Testis (tissue), 3 donors: ENCODE results near the gene PODXL2. TPM values are rescaled to one million over a fixed set of nuclear protein-coding genes. Genes with fewer than 3 reads are reported as not detected.

ENCODE experiments used
- DNase-seq: peaks from one replicate; pipeline ENCODE4 v3.0.0-alpha.2; 2019
- H3K27ac ChIP-seq, 2 donors: fragments of 200-600 bp; sonication (generic); one replicate each; pipeline ENCODE4 v1.5.1; 2019
- H3K27me3 ChIP-seq: fragments of 200-600 bp; sonication (generic); one replicate; pipeline ENCODE4 v1.5.1; 2019
- H3K36me3 ChIP-seq: fragments of 200-600 bp; sonication (generic); one replicate; pipeline ENCODE4 v1.5.1; 2017; ENCODE audit warnings: low read depth; ENCODE audit errors: missing control alignments
- H3K4me1 ChIP-seq: fragments of 200-600 bp; sonication (generic); one replicate; pipeline ENCODE4 v1.5.1; 2019
- H3K4me3 ChIP-seq, 2 donors: fragments of 200-600 bp; sonication (generic); one replicate each; pipeline ENCODE4 v1.5.1; 2017 to 2019
- H3K9me3 ChIP-seq: fragments of 200-600 bp; sonication (generic); one replicate; pipeline ENCODE4 v1.5.1; 2017
- CTCF ChIP-seq, 3 experiments: fragments of 450-650 bp in 2 of 3; fragments of 200-600 bp in 1 of 3; sonication (generic) in 1 of 3; IDR thresholded peaks; one replicate each; pipeline ENCODE4 v1.5.1; 2016 to 2019; ENCODE audit warnings: antibody characterized with exemption in 3 of 3, mild to moderate bottlenecking in 2 of 3, moderate library complexity in 1 of 3
- POLR2A ChIP-seq: fragments of 450-650 bp; IDR thresholded peaks from one replicate; pipeline ENCODE4 v1.6.1; 2017; ENCODE audit warnings: antibody characterized with exemption, mild to moderate bottlenecking, moderate library complexity
- WGBS, 2 donors: methylation state at CpG; one replicate each; pipeline ENCODE4 v1.1.5; 2018; 5-methylcytosine and 5-hydroxymethylcytosine counted together
- intact Hi-C: fragments of 100-400 bp; cut with DNase I; formaldehyde crosslinking; loops from one replicate; pipeline ENCODE4 v1.15.1; 2023; ENCODE audit warnings: low total_unique reads
- polyA plus RNA-seq: library from polyadenylated mRNA; stranded (reverse); fragments of 350-450 nt; fragmentation: Illumina TruSeq; extraction: RNeasy Lipid Tissue Mini Kit (QIAGEN cat#74804); gene quantifications from one replicate; pipeline ENCODE4 v1.2.3, GENCODE V29; 2014; ENCODE audit warnings: low read depth, low replicate concordance; ENCODE audit not compliant: insufficient read depth
- total RNA-seq, 2 donors: library from RNA; depleted of rRNA; stranded (reverse); fragments of >200 nt; gene quantifications; one replicate each; pipeline ENCODE4 v1.2.3, GENCODE V29; 2016

Gene PODXL2
- total and polyA plus RNA-seq, 3 donors from 2014 or later: 51.3 to 88.8 (median 71.9) TPM

GRCh38 chr3:127711896-127712295, 82.9 kb downstream of the PODXL2 start:
- H3K27me3 ChIP-seq: no peaks in the 10 kb centered on the region
- no peak for DNase-seq
- no peak overlapping the region for H3K4me3 ChIP-seq
- H3K36me3 ChIP-seq: no peaks in the 10 kb centered on the region
- intact Hi-C loops: no loop called here
- no peak overlapping the region for H3K27ac ChIP-seq
- no peak for TF ChIP-seq CTCF (IDR thresholded peaks at IDR 0.05)
- no peak for TF ChIP-seq POLR2A
- no peaks in the 10 kb centered on the region for H3K9me3 ChIP-seq
- 92 to 94% methylated on average over 7 to 14 of the region's 14 CpGs for WGBS, 2 donors
- H3K4me1 ChIP-seq: peaks cover 26% of the 10 kb centered on the region

- WGBS, 2 donors: 71 to 78% methylated on average over 9 of the region's 9 CpGs
- no peak overlapping the region for H3K27ac ChIP-seq
Measured at GRCh38 chr3:127712461-127712860, 83.5 kb downstream of the PODXL2 start.

GRCh38 chr3:127712881-127713771, 84.1 kb downstream of the PODXL2 start:
- H3K9me3 ChIP-seq: no peaks in the 10 kb centered on the region
- 68 to 74% methylated on average over 4 to 9 of the region's 9 CpGs for WGBS, 2 donors
- no peak overlapping the region for H3K4me3 ChIP-seq
- H3K27ac ChIP-seq: no peak overlapping the region
- no peaks in the 10 kb centered on the region for H3K36me3 ChIP-seq
- TF ChIP-seq POLR2A (no peak), CTCF (IDR thresholded peaks at IDR 0.05) (no peak)
- intact Hi-C loops: no loop called here
- peaks cover 20% of the 10 kb centered on the region for H3K4me1 ChIP-seq
- DNase-seq: no peak
- H3K27me3 ChIP-seq: no peaks in the 10 kb centered on the region

More at GRCh38 chr3:127712461-127712860, 83.5 kb downstream of the PODXL2 start:
- no peaks in the 10 kb centered on the region for H3K36me3 ChIP-seq
- TF ChIP-seq POLR2A: no peak
- TF ChIP-seq CTCF (IDR thresholded peaks at IDR 0.05): no peak
- no peaks in the 10 kb centered on the region for H3K27me3 ChIP-seq
- no peak for DNase-seq
- no peaks in the 10 kb centered on the region for H3K9me3 ChIP-seq
- H3K4me3 ChIP-seq: no peak overlapping the region
- peaks cover 26% of the 10 kb centered on the region for H3K4me1 ChIP-seq
- intact Hi-C loops: no loop called here

GRCh38 chr3:127714125-127714571, 85.2 kb downstream of the PODXL2 start:
- Histone ChIP-seq H3K9me3 (no peaks in the 10 kb centered on the region), H3K4me1 (peaks cover 18% of the 10 kb centered on the region), H3K36me3 (no peaks in the 10 kb centered on the region), H3K27ac (no peak overlapping the region), H3K4me3 (no peak overlapping the region), H3K27me3 (no peaks in the 10 kb centered on the region)
- no peak for DNase-seq
- TF ChIP-seq POLR2A (no peak), CTCF (IDR thresholded peaks at IDR 0.05) (no peak)
- 50 to 65% methylated on average over 10 of the region's 10 CpGs for WGBS, 2 donors
- intact Hi-C loops: no loop called here

- H3K27ac ChIP-seq: no peak overlapping the region
- H3K36me3 ChIP-seq: no peaks in the 10 kb centered on the region
- no peak overlapping the region for H3K4me3 ChIP-seq
- WGBS, 2 donors: 95 to 100% methylated on average over 5 of the region's 5 CpGs
- no peak for DNase-seq
- intact Hi-C loops: no loop called here
- H3K4me1 ChIP-seq: peaks cover 18% of the 10 kb centered on the region
- TF ChIP-seq CTCF (IDR thresholded peaks at IDR 0.05): no peak
- no peak for TF ChIP-seq POLR2A
- H3K9me3 ChIP-seq: no peaks in the 10 kb centered on the region
- no peaks in the 10 kb centered on the region for H3K27me3 ChIP-seq
Measured at GRCh38 chr3:127714866-127715265, 85.9 kb downstream of the PODXL2 start.
